Gastroesophageal sphincter (tissue), 4 donors: ENCODE measurements around the gene C12orf42. TPM values are rescaled to one million over a fixed set of nuclear protein-coding genes. Genes with fewer than 3 reads are reported as not detected.
A peak's percentile ranks its signal among the peaks of the same experiment; 100 is the strongest.

Experiments
- ATAC-seq: fragments of 150-250 bp; one replicate; pipeline ENCODE4 v1.9.1; 2016; ENCODE audit warnings: mild to moderate bottlenecking, moderate library complexity
- H3K27ac ChIP-seq, 4 donors: fragments of 200-600 bp; sonication (generic) in 3 of 4; 1 replicate in 3 of 4; 2 replicates in 1 of 4; pipeline ENCODE4 v1.5.1; 2016 to 2019
- H3K27me3 ChIP-seq: fragments of 200-600 bp; sonication (generic); one replicate; pipeline ENCODE4 v1.5.1; 2019
- H3K36me3 ChIP-seq, 2 donors: fragments of 200-600 bp; sonication (generic); one replicate each; pipeline ENCODE4 v1.5.1; 2019; ENCODE audit warnings: control low read depth in 1 of 2
- H3K4me1 ChIP-seq, 3 donors: fragments of 200-600 bp; sonication (generic); 1 replicate in 2 of 3; 2 replicates in 1 of 3; pipeline ENCODE4 v1.5.1; 2016 to 2019; ENCODE audit warnings: control low read depth in 2 of 3
- H3K4me3 ChIP-seq, 2 donors: fragments of 200-600 bp; sonication (generic); one replicate each; pipeline ENCODE4 v1.5.1; 2019; ENCODE audit warnings: mild to moderate bottlenecking in 1 of 2, moderate library complexity in 1 of 2
- H3K9me3 ChIP-seq, 3 donors: fragments of 200-600 bp; sonication (generic); one replicate each; pipeline ENCODE4 v1.5.1; 2017 to 2019; ENCODE audit warnings: control low read depth in 2 of 3
- EP300 ChIP-seq: sonication (generic); formaldehyde crosslinking; IDR thresholded peaks from one replicate; pipeline ENCODE4 v1.6.1; 2017; ENCODE audit warnings: antibody characterized with exemption, mild to moderate bottlenecking
- POLR2A ChIP-seq, 2 donors: fragments of 450-650 bp; IDR thresholded peaks; one replicate each; pipeline ENCODE4 v1.6.1; 2017; ENCODE audit warnings: antibody characterized with exemption in 2 of 2, mild to moderate bottlenecking in 2 of 2, moderate library complexity in 1 of 2
- POLR2AphosphoS5 ChIP-seq: sonication (generic); formaldehyde crosslinking; IDR thresholded peaks from one replicate; pipeline ENCODE4 v1.6.1; 2017; ENCODE audit warnings: antibody characterized with exemption
- WGBS, 2 donors: methylation state at CpG; one replicate each; pipeline ENCODE4 v1.1.5; 2018; ENCODE audit warnings: low coverage in 1 of 2; 5-methylcytosine and 5-hydroxymethylcytosine counted together
- total RNA-seq, 4 donors: library from RNA; depleted of rRNA; stranded (reverse); fragments of >200 nt; gene quantifications; one replicate each; pipeline ENCODE4 v1.1.0, GENCODE V29; 2016
- TF ChIP-seq, protein P1 (sequence below), 4 experiments: fragments of 200-600 bp in 2 of 4; fragments of 450-650 bp in 2 of 4; sonication (generic) in 1 of 4; IDR thresholded peaks; one replicate each; pipeline ENCODE4 v1.5.1; 2017 to 2019; ENCODE audit warnings: antibody characterized with exemption in 4 of 4, mild to moderate bottlenecking in 2 of 4, moderate library complexity in 2 of 4

The C12orf42 gene
- total RNA-seq, 4 donors from 2014 or later: not detected

DNA sequence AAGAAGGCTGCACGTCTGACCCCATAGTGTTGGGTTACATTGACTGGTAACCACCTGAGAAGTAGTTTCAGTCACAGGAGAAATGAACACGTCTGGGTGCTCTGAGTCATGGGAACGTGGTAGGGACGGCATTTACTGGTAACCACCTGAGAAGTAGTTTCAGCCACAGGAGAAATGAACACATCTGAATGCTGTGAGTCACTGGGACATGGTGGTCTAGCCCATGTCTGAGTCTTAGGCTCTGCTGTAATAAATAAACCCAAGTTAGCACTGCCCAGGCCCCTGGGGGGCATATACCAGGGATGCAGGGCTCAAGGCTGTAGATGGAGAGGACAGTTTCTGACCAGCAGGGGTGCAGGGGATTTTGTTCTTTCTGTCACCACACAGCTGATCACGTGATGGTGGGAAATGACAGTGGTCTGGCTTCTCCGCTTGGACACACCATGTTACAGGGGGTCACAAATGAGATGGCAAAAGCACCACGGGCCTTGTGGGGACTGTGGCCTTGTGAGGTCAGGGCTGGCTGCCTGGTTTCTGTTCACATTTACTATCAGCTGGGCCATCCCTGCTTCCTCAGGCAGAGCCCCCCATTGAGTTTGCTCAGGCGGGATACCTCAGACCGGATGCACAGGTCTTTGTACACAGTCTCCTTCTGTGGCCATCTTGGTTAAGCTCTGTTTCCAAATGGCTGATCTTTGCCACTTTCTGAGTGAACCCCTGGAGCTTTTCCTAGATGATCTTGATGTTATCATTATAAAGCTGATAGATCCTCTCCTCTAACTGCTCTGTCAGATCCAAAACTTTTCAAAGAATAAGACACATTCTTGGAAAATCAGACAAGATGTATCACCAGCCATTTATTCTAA lies 9.8 kb upstream of the C12orf42 start:
- Histone ChIP-seq H3K27me3 (peaks cover under 1% of the 10 kb centered on the region), H3K4me1 (no peaks in the 10 kb centered on the region), H3K27ac (no peak overlapping the region), H3K9me3 (no peaks in the 10 kb centered on the region), H3K36me3 (no peaks in the 10 kb centered on the region), H3K4me3 (no peak overlapping the region)
- no peak for ATAC-seq
- no peak for TF ChIP-seq POLR2AphosphoS5
- TF ChIP-seq, protein P1, sequence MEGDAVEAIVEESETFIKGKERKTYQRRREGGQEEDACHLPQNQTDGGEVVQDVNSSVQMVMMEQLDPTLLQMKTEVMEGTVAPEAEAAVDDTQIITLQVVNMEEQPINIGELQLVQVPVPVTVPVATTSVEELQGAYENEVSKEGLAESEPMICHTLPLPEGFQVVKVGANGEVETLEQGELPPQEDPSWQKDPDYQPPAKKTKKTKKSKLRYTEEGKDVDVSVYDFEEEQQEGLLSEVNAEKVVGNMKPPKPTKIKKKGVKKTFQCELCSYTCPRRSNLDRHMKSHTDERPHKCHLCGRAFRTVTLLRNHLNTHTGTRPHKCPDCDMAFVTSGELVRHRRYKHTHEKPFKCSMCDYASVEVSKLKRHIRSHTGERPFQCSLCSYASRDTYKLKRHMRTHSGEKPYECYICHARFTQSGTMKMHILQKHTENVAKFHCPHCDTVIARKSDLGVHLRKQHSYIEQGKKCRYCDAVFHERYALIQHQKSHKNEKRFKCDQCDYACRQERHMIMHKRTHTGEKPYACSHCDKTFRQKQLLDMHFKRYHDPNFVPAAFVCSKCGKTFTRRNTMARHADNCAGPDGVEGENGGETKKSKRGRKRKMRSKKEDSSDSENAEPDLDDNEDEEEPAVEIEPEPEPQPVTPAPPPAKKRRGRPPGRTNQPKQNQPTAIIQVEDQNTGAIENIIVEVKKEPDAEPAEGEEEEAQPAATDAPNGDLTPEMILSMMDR (IDR thresholded peaks at IDR 0.05): no peak
- no peak for TF ChIP-seq POLR2A (IDR thresholded peaks at IDR 0.05)
- TF ChIP-seq EP300: no peak
- 71 to 84% methylated on average over 4 of the region's 9 CpGs for WGBS, 2 donors

DNA sequence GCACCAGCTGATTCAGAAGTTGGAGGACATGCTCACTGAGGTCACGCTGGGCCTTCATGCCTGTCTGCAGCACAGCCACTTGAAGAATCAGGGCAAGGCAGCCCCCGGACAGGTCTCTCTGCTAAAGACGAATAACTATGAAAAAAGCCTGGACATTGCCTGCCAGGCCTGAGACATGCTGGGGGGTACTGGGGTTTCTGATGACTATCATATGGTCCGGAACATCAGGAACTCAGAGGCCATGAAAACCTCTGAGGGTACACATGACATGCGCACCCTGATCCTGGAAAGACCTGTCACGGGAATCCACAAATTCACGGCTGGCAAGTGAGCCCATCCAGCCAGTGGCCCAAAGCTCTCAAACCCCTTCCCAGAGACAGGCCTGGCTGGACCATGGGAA lies 8.8 kb upstream of the C12orf42 start:
- Histone ChIP-seq H3K36me3 (no peaks in the 10 kb centered on the region), H3K4me3 (no peak overlapping the region), H3K27me3 (no peaks in the 10 kb centered on the region), H3K4me1 (no peaks in the 10 kb centered on the region), H3K27ac (no peak overlapping the region), H3K9me3 (no peaks in the 10 kb centered on the region)
- ATAC-seq: no peak
- TF ChIP-seq POLR2A (IDR thresholded peaks at IDR 0.05): no peak
- WGBS, 2 donors: 88% methylated on average over 3 of the region's 7 CpGs; no CpG with 5 or more reads in 1 of the 2 donors

DNA sequence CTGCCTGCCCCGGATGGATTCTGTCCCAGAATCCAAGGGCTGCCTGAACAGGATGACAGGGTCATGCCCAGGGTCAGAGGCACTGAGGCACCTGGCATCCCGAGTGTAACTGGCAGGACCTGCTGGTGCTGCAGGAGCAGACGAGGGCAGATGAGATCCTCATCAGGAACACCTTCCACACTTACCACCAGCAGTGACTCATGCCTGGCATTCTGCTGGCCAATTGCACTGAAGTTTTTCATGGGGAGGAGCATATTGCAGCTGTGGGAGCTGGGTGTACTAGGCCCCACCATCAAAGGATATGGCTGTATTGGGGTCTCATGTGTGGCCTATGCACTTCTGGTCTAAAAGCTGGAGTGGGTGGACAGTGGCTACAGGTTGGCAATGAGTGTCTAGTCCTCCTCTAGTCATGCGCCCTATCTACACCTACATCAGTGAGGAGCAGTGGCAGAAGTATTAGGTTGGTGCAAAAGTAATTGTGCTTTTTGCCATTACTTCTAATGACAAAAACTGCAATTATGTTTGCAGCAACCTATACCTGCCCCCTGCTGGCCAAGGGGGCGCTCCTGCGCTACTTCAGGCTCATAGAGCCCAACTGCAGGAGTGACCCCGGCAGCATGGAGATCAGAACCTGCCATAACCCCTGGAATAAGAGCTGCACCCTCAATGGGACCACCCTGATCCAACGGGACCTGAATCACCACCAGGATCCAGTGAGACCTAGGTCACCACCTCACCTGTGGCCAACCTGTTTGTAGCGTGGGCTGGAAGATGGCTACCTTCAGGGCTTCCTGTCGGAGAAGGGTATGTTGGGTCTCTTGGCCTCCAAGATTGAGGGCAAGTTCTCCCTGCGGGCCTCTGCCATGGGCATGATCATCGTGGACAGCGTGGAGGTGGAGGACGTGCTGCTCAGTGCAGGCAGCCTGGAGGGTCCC lies 8.0 kb upstream of the C12orf42 start:
- TF ChIP-seq EP300 (no peak), POLR2A (IDR thresholded peaks at IDR 0.05) (no peak), POLR2AphosphoS5 (no peak)
- TF ChIP-seq, protein P1 (IDR thresholded peaks at IDR 0.05): peak in 1 of 4 experiments; percentile 7
- H3K27me3 ChIP-seq: no peaks in the 10 kb centered on the region
- 91% methylated on average over 4 of the region's 14 CpGs; no CpG with 5 or more reads in 1 of the 2 donors for WGBS, 2 donors
- no peak for ATAC-seq
- H3K9me3 ChIP-seq: no peaks in the 10 kb centered on the region
- H3K4me1 ChIP-seq: no peaks in the 10 kb centered on the region
- H3K27ac ChIP-seq: no peak overlapping the region
- H3K36me3 ChIP-seq: no peaks in the 10 kb centered on the region
- H3K4me3 ChIP-seq: no peak overlapping the region

DNA sequence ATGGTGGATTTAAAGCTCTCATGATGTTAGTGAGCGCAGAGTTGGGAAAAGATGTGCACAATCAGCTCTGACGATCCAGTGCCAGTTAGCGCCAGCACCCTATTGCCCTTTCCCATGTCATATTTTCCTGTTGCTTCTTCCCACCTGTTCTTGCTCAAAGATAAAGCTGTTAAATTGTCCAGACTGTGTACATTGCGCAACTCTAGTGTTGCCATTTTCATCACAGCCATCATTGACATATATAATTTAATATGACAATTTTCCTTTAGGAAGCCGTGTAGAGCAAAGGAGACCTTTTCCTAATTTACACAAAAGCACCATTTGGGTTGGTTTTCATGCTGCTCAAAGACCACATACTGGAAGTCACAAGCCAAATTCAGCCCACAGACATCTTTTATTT lies 5.7 kb upstream of the C12orf42 start:
- Histone ChIP-seq H3K36me3 (no peaks in the 10 kb centered on the region), H3K4me1 (no peaks in the 10 kb centered on the region), H3K27ac (no peak overlapping the region), H3K9me3 (no peaks in the 10 kb centered on the region), H3K27me3 (peaks cover 17% of the 10 kb centered on the region), H3K4me3 (no peak overlapping the region)
- 73 to 86% methylated on average over 4 to 5 of the region's 5 CpGs for WGBS, 2 donors
- no peak for ATAC-seq
- TF ChIP-seq, protein P1 (IDR thresholded peaks at IDR 0.05): no peak
- TF ChIP-seq POLR2A (IDR thresholded peaks at IDR 0.05): no peak

DNA sequence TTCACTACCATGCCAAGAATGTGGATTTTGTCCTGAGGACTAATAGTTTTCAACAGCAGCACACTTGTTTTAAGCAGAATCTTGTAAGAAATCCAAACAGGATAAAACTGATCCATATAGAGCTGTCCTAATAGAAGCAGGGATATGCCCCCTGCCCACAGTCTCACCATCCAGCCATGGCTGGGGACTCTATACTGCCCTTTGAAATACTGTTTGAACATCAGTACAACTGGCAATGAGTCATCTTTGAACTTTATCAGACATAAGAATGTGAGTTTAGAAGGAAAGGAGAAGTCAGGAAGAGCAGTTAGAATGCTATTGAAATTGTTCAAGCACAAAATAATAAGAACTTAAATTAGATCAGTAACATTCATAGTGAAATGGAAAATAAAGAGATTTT lies 3.8 kb upstream of the C12orf42 start:
- no peak for ATAC-seq
- Histone ChIP-seq H3K4me1 (peaks cover 0 to 17% (median 9%) of the 10 kb centered on the region in 3 donors), H3K27me3 (peaks cover 36% of the 10 kb centered on the region), H3K4me3 (no peak overlapping the region), H3K9me3 (no peaks in the 10 kb centered on the region), H3K27ac (no peak overlapping the region), H3K36me3 (no peaks in the 10 kb centered on the region)
- TF ChIP-seq POLR2A (IDR thresholded peaks at IDR 0.05): no peak
- TF ChIP-seq, protein P1 (IDR thresholded peaks at IDR 0.05): no peak
- no peak for TF ChIP-seq POLR2AphosphoS5
- no peak for TF ChIP-seq EP300
